Gastroesophageal sphincter (tissue), 4 donors: ENCODE measurements around the gene NFIX. TPM values are rescaled to one million over a fixed set of nuclear protein-coding genes. Genes with fewer than 3 reads are reported as not detected.

Experiments used
- ATAC-seq: fragments of 150-250 bp; one replicate; pipeline ENCODE4 v1.9.1; 2016; ENCODE audit warnings: mild to moderate bottlenecking, moderate library complexity
- H3K27ac ChIP-seq, 4 donors: fragments of 200-600 bp; sonication (generic) in 3 of 4; 1 replicate in 3 of 4; 2 replicates in 1 of 4; pipeline ENCODE4 v1.5.1; 2016 to 2019
- H3K27me3 ChIP-seq: fragments of 200-600 bp; sonication (generic); one replicate; pipeline ENCODE4 v1.5.1; 2019
- H3K36me3 ChIP-seq, 2 donors: fragments of 200-600 bp; sonication (generic); one replicate each; pipeline ENCODE4 v1.5.1; 2019; ENCODE audit warnings: control low read depth in 1 of 2
- H3K4me1 ChIP-seq, 3 donors: fragments of 200-600 bp; sonication (generic); 1 replicate in 2 of 3; 2 replicates in 1 of 3; pipeline ENCODE4 v1.5.1; 2016 to 2019; ENCODE audit warnings: control low read depth in 2 of 3
- H3K4me3 ChIP-seq, 2 donors: fragments of 200-600 bp; sonication (generic); one replicate each; pipeline ENCODE4 v1.5.1; 2019; ENCODE audit warnings: mild to moderate bottlenecking in 1 of 2, moderate library complexity in 1 of 2
- H3K9me3 ChIP-seq, 3 donors: fragments of 200-600 bp; sonication (generic); one replicate each; pipeline ENCODE4 v1.5.1; 2017 to 2019; ENCODE audit warnings: control low read depth in 2 of 3
- EP300 ChIP-seq: sonication (generic); formaldehyde crosslinking; IDR thresholded peaks from one replicate; pipeline ENCODE4 v1.6.1; 2017; ENCODE audit warnings: antibody characterized with exemption, mild to moderate bottlenecking
- POLR2A ChIP-seq, 2 donors: fragments of 450-650 bp; IDR thresholded peaks; one replicate each; pipeline ENCODE4 v1.6.1; 2017; ENCODE audit warnings: antibody characterized with exemption in 2 of 2, mild to moderate bottlenecking in 2 of 2, moderate library complexity in 1 of 2
- POLR2AphosphoS5 ChIP-seq: sonication (generic); formaldehyde crosslinking; IDR thresholded peaks from one replicate; pipeline ENCODE4 v1.6.1; 2017; ENCODE audit warnings: antibody characterized with exemption
- WGBS, 2 donors: methylation state at CpG; one replicate each; pipeline ENCODE4 v1.1.5; 2018; ENCODE audit warnings: low coverage in 1 of 2; 5-methylcytosine and 5-hydroxymethylcytosine counted together
- total RNA-seq, 4 donors: library from RNA; depleted of rRNA; stranded (reverse); fragments of >200 nt; gene quantifications; one replicate each; pipeline ENCODE4 v1.1.0, GENCODE V29; 2016
- TF ChIP-seq, protein P1 (sequence below), 4 experiments: fragments of 200-600 bp in 2 of 4; fragments of 450-650 bp in 2 of 4; sonication (generic) in 1 of 4; IDR thresholded peaks; one replicate each; pipeline ENCODE4 v1.5.1; 2017 to 2019; ENCODE audit warnings: antibody characterized with exemption in 4 of 4, mild to moderate bottlenecking in 2 of 4, moderate library complexity in 2 of 4

Gene NFIX
- total RNA-seq, 4 donors from 2014 or later = 44.7 to 145 (median 72.4) TPM

GRCh38 chr19:13091400-13092157 is 96.3 kb downstream of the NFIX start:
- no peaks in the 10 kb centered on the region for H3K27me3 ChIP-seq
- peaks cover 0 to 79% (median 56%) of the 10 kb centered on the region in 3 donors for H3K4me1 ChIP-seq
- no peak overlapping the region for H3K4me3 ChIP-seq
- WGBS, 2 donors = 0 to 37% methylated on average over 9 to 11 of the region's 25 CpGs
- peak; percentile 27 for TF ChIP-seq POLR2AphosphoS5
- TF ChIP-seq POLR2A (IDR thresholded peaks at IDR 0.05) = no peak
- TF ChIP-seq, protein P1, sequence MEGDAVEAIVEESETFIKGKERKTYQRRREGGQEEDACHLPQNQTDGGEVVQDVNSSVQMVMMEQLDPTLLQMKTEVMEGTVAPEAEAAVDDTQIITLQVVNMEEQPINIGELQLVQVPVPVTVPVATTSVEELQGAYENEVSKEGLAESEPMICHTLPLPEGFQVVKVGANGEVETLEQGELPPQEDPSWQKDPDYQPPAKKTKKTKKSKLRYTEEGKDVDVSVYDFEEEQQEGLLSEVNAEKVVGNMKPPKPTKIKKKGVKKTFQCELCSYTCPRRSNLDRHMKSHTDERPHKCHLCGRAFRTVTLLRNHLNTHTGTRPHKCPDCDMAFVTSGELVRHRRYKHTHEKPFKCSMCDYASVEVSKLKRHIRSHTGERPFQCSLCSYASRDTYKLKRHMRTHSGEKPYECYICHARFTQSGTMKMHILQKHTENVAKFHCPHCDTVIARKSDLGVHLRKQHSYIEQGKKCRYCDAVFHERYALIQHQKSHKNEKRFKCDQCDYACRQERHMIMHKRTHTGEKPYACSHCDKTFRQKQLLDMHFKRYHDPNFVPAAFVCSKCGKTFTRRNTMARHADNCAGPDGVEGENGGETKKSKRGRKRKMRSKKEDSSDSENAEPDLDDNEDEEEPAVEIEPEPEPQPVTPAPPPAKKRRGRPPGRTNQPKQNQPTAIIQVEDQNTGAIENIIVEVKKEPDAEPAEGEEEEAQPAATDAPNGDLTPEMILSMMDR (IDR thresholded peaks at IDR 0.05) = peak in 1 of 4 experiments; percentile 10
- no peaks in the 10 kb centered on the region for H3K9me3 ChIP-seq
- ATAC-seq = peak; percentile 77
- H3K27ac ChIP-seq = peak overlapping the region; percentile 4 to 89 (median 85)
- peaks cover 0 to 54% of the 10 kb centered on the region in 2 donors for H3K36me3 ChIP-seq

DNA sequence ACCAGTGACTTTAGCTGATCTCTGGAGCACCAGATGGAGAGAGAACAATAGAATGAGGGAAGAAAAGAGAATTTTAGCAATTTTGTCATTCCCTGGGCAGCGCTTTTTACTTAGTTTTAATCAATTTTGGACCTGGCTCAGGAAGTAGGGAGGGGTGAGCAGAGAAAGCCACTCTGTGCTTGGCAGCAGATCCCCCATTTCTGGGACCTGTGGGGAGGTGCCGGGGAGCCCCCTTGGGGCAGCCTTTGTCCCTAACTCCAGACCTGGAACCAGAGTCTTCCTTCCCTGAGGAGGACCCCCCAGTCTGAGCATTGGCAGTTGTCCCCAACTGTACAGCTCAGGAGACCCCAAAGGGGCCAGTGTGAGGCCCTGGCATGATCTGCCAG is 96.9 kb downstream of the NFIX start:
- no peaks in the 10 kb centered on the region for H3K9me3 ChIP-seq
- H3K4me3 ChIP-seq = no peak overlapping the region
- ATAC-seq = no peak
- TF ChIP-seq POLR2A (IDR thresholded peaks at IDR 0.05) (no peak), EP300 (no peak), POLR2AphosphoS5 (no peak)
- TF ChIP-seq, protein P1 (IDR thresholded peaks at IDR 0.05) = no peak
- H3K27me3 ChIP-seq = no peaks in the 10 kb centered on the region
- H3K27ac ChIP-seq = peak overlapping the region; percentile 4 to 89 (median 85)
- WGBS, 2 donors = 55% methylated on average over 1 of the region's 2 CpGs; no CpG with 5 or more reads in 1 of the 2 donors
- peaks cover 0 to 83% (median 56%) of the 10 kb centered on the region in 3 donors for H3K4me1 ChIP-seq
- peaks cover 0 to 49% of the 10 kb centered on the region in 2 donors for H3K36me3 ChIP-seq

DNA sequence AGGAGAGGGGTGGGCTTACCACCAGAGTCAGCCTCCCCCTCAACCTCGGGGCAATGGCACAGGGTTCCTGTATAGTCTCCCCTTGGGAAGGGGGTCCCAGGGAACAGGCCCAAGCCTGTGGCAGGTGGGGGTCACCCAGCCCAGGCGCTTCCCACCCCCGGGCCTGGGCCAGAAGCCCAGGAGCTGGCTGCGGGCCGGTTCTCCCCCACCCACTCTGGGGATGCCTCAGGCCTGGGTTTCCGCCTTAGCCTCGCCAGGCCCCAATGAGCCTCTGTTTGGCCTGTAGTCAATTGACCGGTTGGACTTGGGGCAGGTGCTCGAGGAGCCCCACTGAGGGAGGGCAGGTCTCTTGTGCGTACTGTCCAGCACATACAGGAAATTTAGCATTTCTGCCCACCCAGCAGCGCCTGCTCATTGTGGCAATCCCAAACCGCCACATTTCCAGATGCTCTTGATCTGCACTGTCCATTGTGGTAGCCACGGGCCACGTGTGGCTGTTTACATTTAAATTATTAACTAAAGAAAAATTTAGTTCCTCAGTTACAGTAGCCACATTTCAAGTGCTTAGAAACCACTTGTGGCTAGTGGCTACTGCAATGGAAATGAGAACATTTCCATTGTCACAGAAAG is 97.4 kb downstream of the NFIX start:
- H3K9me3 ChIP-seq = no peaks in the 10 kb centered on the region
- peak overlapping the region in 3 of 4 donors; percentile 85 to 89 (median 85) for H3K27ac ChIP-seq
- peaks cover 0 to 88% (median 56%) of the 10 kb centered on the region in 3 donors for H3K4me1 ChIP-seq
- peaks cover 0 to 44% of the 10 kb centered on the region in 2 donors for H3K36me3 ChIP-seq
- H3K4me3 ChIP-seq = no peak overlapping the region
- TF ChIP-seq POLR2A (IDR thresholded peaks at IDR 0.05) (no peak), POLR2AphosphoS5 (no peak)
- peaks cover 5% of the 10 kb centered on the region for H3K27me3 ChIP-seq
- WGBS, 2 donors = 44% methylated on average over 3 of the region's 14 CpGs; no CpG with 5 or more reads in 1 of the 2 donors
- ATAC-seq = no peak

GRCh38 chr19:13093407-13094105 is 98.3 kb downstream of the NFIX start:
- whole genome bisulfite sequencing, 2 donors = 20 to 80% methylated on average over 1 of the region's 12 CpGs
- peak overlapping the region in 3 of 4 donors; percentile 85 to 89 (median 85) for H3K27ac ChIP-seq
- TF ChIP-seq, protein P1 (IDR thresholded peaks at IDR 0.05) = peak in 3 of 4 experiments; percentile 94 to 98 (median 98)
- no peak for TF ChIP-seq EP300
- TF ChIP-seq POLR2AphosphoS5 = no peak
- no peak for TF ChIP-seq POLR2A (IDR thresholded peaks at IDR 0.05)
- peaks cover 0 to 96% (median 56%) of the 10 kb centered on the region in 3 donors for H3K4me1 ChIP-seq
- H3K36me3 ChIP-seq = peaks cover 0 to 39% of the 10 kb centered on the region in 2 donors
- peaks cover 9% of the 10 kb centered on the region for H3K27me3 ChIP-seq
- no peaks in the 10 kb centered on the region for H3K9me3 ChIP-seq
- no peak overlapping the region for H3K4me3 ChIP-seq
- peak; percentile 70 for ATAC-seq

GRCh38 chr19:13094106-13094504 is 98.8 kb downstream of the NFIX start:
- no peak for ATAC-seq
- H3K27me3 ChIP-seq = peaks cover 9% of the 10 kb centered on the region
- H3K4me3 ChIP-seq = no peak overlapping the region
- WGBS, 2 donors = no CpG with 5 or more reads among the region's 5 CpGs
- TF ChIP-seq, protein P1 (IDR thresholded peaks at IDR 0.05) = no peak
- TF ChIP-seq POLR2A (IDR thresholded peaks at IDR 0.05) (no peak), EP300 (no peak)
- peaks cover 0 to 35% of the 10 kb centered on the region in 2 donors for H3K36me3 ChIP-seq
- peak overlapping the region in 3 of 4 donors; percentile 85 to 89 (median 85) for H3K27ac ChIP-seq
- H3K4me1 ChIP-seq = peaks cover 0 to 98% (median 61%) of the 10 kb centered on the region in 3 donors
- no peaks in the 10 kb centered on the region for H3K9me3 ChIP-seq
